CD4-positive, alpha-beta T cell (primary cell): ENCODE data around the gene EFHB. TPM values are rescaled to one million over a fixed set of nuclear protein-coding genes. Genes with fewer than 3 reads are reported as not detected.
"Not testable (repeated sequence)": the region's sequence is repeated elsewhere in the genome, so short reads cannot be mapped to it uniquely, and the experiment has no call there.

Source experiments
- ATAC-seq: fragments of 200-7000 bp; cut with Tn5 transposase; one replicate; pipeline ENCODE4 v1.10.0; 2022; ENCODE audit warnings: mild to moderate bottlenecking; ENCODE audit not compliant: poor library complexity
- CTCF ChIA-PET: fragments of 350-600 bp; sonication (Branson Sonifier 250); formaldehyde crosslinking; loops from one replicate; lab custom pipeline; 2021; ENCODE audit warnings: antibody characterized with exemption, inconsistent platforms; lab: Charles Lee
- POLR2A ChIA-PET: fragments of 350-600 bp; sonication (Branson Sonifier 250); formaldehyde crosslinking; loops from one replicate; lab custom pipeline; 2021; ENCODE audit warnings: antibody characterized with exemption, inconsistent platforms; lab: Charles Lee
- DNase-seq, 14 experiments: peaks; one replicate each; pipeline ENCODE4 v3.0.0-alpha.2; 2013 to 2020; ENCODE audit warnings: mixed read lengths in 2 of 14
- H3K27ac ChIP-seq, 2 donors: one replicate each; pipeline versions ENCODE4 v1.5.1 to v1.7.0; 2013; ENCODE audit warnings: low read length in 2 of 2, low read depth in 1 of 2, mild to moderate bottlenecking in 1 of 2
- H3K27me3 ChIP-seq, 2 experiments: 1 replicate in 1 of 2; 2 replicates in 1 of 2; pipeline versions ENCODE4 v1.6.1 to v1.7.0; 2013; ENCODE audit warnings: low read length in 2 of 2, control low read depth in 1 of 2, mild to moderate bottlenecking in 1 of 2, moderate library complexity in 1 of 2; ENCODE audit not compliant: insufficient read depth in 2 of 2, control insufficient read depth in 1 of 2
- H3K36me3 ChIP-seq: one replicate; pipeline ENCODE4 v1.6.1; 2013; ENCODE audit warnings: low read length, control low read depth; ENCODE audit not compliant: insufficient read depth
- H3K4me1 ChIP-seq: one replicate; pipeline ENCODE4 v1.6.1; 2013; ENCODE audit warnings: low read length, control low read depth; ENCODE audit not compliant: insufficient read depth
- H3K4me3 ChIP-seq: one replicate; pipeline ENCODE4 v1.5.1; 2013; ENCODE audit warnings: mild to moderate bottlenecking, low read length, moderate library complexity
- H3K9me3 ChIP-seq, 2 experiments: 1 replicate in 1 of 2; 2 replicates in 1 of 2; pipeline versions ENCODE4 v1.6.1 to v1.7.0; 2013; ENCODE audit warnings: low read length in 2 of 2, mild to moderate bottlenecking in 2 of 2, control low read depth in 1 of 2, moderate library complexity in 1 of 2; ENCODE audit not compliant: control insufficient read depth in 1 of 2, insufficient read depth in 1 of 2
- H3K27ac Mint-ChIP-seq: one replicate; pipeline ENCODE4 v1.8.0; 2020; ENCODE audit warnings: mixed read lengths
- H3K27me3 Mint-ChIP-seq: one replicate; pipeline ENCODE4 v1.8.0; 2021; ENCODE audit warnings: mixed read lengths
- H3K36me3 Mint-ChIP-seq: one replicate; pipeline ENCODE4 v1.8.0; 2021; ENCODE audit warnings: low read depth, mixed read lengths
- H3K4me1 Mint-ChIP-seq: one replicate; pipeline ENCODE4 v1.8.0; 2021; ENCODE audit warnings: low read depth, mixed read lengths
- H3K4me3 Mint-ChIP-seq: one replicate; pipeline ENCODE4 v1.8.0; 2020; ENCODE audit warnings: mild to moderate bottlenecking, mixed read lengths
- H3K9me3 Mint-ChIP-seq: one replicate; pipeline ENCODE4 v1.8.0; 2020; ENCODE audit warnings: mixed read lengths
- CTCF ChIP-seq: fragments of 200-600 bp; IDR thresholded peaks from one replicate; pipeline ENCODE4 v1.8.0; 2022; ENCODE audit warnings: antibody characterized with exemption, mild to moderate bottlenecking
- intact Hi-C, 2 experiments: fragments of 100-400 bp; cut with DNase I in 1 of 2; cut with micrococcal nuclease in 1 of 2; formaldehyde crosslinking; loops; one replicate each; pipeline versions ENCODE4 v1.15.1 to v1.9.0; 2023 to 2025; cut with DNase I, micrococcal nuclease
- total RNA-seq, 174 experiments: library from RNA in 2 of 174; stranded (reverse) in 2 of 174; gene quantifications; one replicate each; pipeline ENCODE4 v1.2.3 and lab custom pipeline; 2021 to 2026

The EFHB gene
- total RNA-seq, 2 experiments from 2014 or later, result 0.99 to 1.2 TPM

GRCh38 chr3:19960696-19961095 is 26.7 kb upstream of the EFHB start:
- Histone ChIP-seq H3K27me3 (no peaks in the 10 kb centered on the region), H3K4me3 (no peak overlapping the region), H3K27ac (no peak overlapping the region), H3K36me3 (peaks cover 6% of the 10 kb centered on the region), H3K4me1 (peaks cover 40% of the 10 kb centered on the region), H3K9me3 (no peaks in the 10 kb centered on the region)
- H3K36me3 Mint-ChIP-seq, result peaks cover 75% of the 10 kb centered on the region
- H3K27ac Mint-ChIP-seq, result no peak overlapping the region
- H3K27me3 Mint-ChIP-seq, result no peaks in the 10 kb centered on the region
- intact Hi-C loops, result no loop called here
- CTCF ChIA-PET, result no interaction called here
- DNase-seq (no peak), ATAC-seq (no peak)
- H3K4me3 Mint-ChIP-seq, result no peak overlapping the region
- TF ChIP-seq CTCF, result no peak
- POLR2A ChIA-PET, result no interaction called here
- peaks cover 79% of the 10 kb centered on the region for H3K4me1 Mint-ChIP-seq
- H3K9me3 Mint-ChIP-seq, result no peaks in the 10 kb centered on the region

- Histone ChIP-seq H3K27ac (no peak overlapping the region), H3K36me3 (peaks cover 13% of the 10 kb centered on the region), H3K4me3 (no peak overlapping the region), H3K4me1 (peaks cover 32% of the 10 kb centered on the region), H3K9me3 (no peaks in the 10 kb centered on the region), H3K27me3 (no peaks in the 10 kb centered on the region)
- H3K27ac Mint-ChIP-seq, result no peak overlapping the region
- no peaks in the 10 kb centered on the region for H3K9me3 Mint-ChIP-seq
- peaks cover 86% of the 10 kb centered on the region for H3K4me1 Mint-ChIP-seq
- CTCF ChIA-PET, result no interaction called here
- no peak overlapping the region for H3K4me3 Mint-ChIP-seq
- DNase-seq (no peak), ATAC-seq (no peak)
- no peak for TF ChIP-seq CTCF
- POLR2A ChIA-PET, result no interaction called here
- intact Hi-C loops, result no loop called here
- H3K27me3 Mint-ChIP-seq, result no peaks in the 10 kb centered on the region
- H3K36me3 Mint-ChIP-seq, result peaks cover 83% of the 10 kb centered on the region
These were observed 25.5 kb upstream of the EFHB start for GRCh38 chr3:19959505-19959904.

- H3K4me3 ChIP-seq, H3K27ac Mint-ChIP-seq, H3K27ac ChIP-seq, H3K27me3 ChIP-seq, DNase-seq, H3K27me3 Mint-ChIP-seq, intact Hi-C loops, CTCF ChIA-PET, H3K4me3 Mint-ChIP-seq, H3K9me3 Mint-ChIP-seq, H3K9me3 ChIP-seq, ATAC-seq: not testable (repeated sequence)
- peaks cover 33% of the 10 kb centered on the region for H3K36me3 ChIP-seq
- H3K4me1 Mint-ChIP-seq, result peaks cover 82% of the 10 kb centered on the region
- H3K36me3 Mint-ChIP-seq, result peaks cover 91% of the 10 kb centered on the region
- POLR2A ChIA-PET, result interaction anchor here (0.8 to 1.4 kb wide), 2 partner anchors 9 to 10 kb away, joined by 4 to 5 read pairs; no protein-coding TSS in a partner anchor
- H3K4me1 ChIP-seq, result peaks cover 26% of the 10 kb centered on the region
These were observed 23.3 kb upstream of the EFHB start for GRCh38 chr3:19957354-19957753.

DNA sequence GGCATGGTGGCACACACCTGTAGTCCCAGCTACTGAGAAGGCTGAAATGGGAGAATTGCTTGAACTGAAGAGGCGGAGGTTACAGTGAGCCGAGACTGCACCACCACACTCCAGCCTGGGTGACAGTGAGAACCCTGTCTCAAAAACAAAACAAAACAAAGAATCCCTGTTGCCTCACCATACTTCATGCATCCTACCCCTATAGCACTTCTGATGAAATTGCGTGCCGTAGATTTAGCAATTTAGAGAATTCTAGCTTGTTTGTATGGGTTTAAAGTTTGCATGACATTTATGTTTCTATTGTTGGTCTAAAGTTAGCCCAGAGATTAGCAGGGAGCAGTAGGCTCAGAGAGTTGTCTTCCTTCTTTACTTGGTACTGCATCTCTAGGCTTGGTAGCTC is 20.7 kb upstream of the EFHB start:
- DNase-seq (no peak), ATAC-seq (no peak)
- H3K36me3 ChIP-seq, result peaks cover 49% of the 10 kb centered on the region
- Mint-ChIP-seq H3K36me3 (peaks cover 83% of the 10 kb centered on the region), H3K4me3 (no peak overlapping the region), H3K27me3 (no peaks in the 10 kb centered on the region), H3K4me1 (peaks cover 75% of the 10 kb centered on the region), H3K9me3 (no peaks in the 10 kb centered on the region), H3K27ac (no peak overlapping the region)
- intact Hi-C loops, result no loop called here
- no peaks in the 10 kb centered on the region for H3K9me3 ChIP-seq
- CTCF ChIA-PET, result no interaction called here
- H3K4me3 ChIP-seq, result no peak overlapping the region
- no peaks in the 10 kb centered on the region for H3K27me3 ChIP-seq
- peaks cover 31% of the 10 kb centered on the region for H3K4me1 ChIP-seq
- POLR2A ChIA-PET, result no interaction called here
- no peak overlapping the region for H3K27ac ChIP-seq
- TF ChIP-seq CTCF, result no peak
